ENCODE measurements around the gene MAGEB16.

DNA sequence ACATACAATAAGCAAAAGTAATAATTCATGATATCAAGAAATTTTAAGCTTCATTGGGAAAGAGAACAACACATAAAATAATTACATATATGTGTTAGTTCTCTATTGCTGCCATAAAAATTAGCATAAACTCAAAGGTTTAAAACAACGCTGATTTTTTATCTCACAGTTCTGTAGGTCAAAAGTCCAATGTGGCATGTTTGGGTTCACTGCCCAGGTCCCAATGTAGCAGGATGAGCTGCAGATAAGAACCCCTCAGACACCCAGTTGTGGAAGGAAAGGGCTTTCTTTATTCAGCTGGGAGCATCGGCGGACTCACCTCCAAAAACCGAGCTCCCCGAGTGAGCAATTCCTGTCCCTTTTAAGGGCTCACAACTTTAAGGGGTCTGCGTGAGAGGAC, 13.1 kb upstream of the MAGEB16 start:
- no peak for TF ChIP-seq POLR2A (IDR thresholded peaks at IDR 0.05)
- TF ChIP-seq, protein P1, sequence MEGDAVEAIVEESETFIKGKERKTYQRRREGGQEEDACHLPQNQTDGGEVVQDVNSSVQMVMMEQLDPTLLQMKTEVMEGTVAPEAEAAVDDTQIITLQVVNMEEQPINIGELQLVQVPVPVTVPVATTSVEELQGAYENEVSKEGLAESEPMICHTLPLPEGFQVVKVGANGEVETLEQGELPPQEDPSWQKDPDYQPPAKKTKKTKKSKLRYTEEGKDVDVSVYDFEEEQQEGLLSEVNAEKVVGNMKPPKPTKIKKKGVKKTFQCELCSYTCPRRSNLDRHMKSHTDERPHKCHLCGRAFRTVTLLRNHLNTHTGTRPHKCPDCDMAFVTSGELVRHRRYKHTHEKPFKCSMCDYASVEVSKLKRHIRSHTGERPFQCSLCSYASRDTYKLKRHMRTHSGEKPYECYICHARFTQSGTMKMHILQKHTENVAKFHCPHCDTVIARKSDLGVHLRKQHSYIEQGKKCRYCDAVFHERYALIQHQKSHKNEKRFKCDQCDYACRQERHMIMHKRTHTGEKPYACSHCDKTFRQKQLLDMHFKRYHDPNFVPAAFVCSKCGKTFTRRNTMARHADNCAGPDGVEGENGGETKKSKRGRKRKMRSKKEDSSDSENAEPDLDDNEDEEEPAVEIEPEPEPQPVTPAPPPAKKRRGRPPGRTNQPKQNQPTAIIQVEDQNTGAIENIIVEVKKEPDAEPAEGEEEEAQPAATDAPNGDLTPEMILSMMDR (IDR thresholded peaks at IDR 0.05), result no peak
- TF ChIP-seq POLR2AphosphoS5 (IDR thresholded peaks at IDR 0.05), result no peak

All from breast epithelium (tissue), 3 donors.